ENCODE results near the gene TMPRSS3.

TMPRSS3 gene

DNA sequence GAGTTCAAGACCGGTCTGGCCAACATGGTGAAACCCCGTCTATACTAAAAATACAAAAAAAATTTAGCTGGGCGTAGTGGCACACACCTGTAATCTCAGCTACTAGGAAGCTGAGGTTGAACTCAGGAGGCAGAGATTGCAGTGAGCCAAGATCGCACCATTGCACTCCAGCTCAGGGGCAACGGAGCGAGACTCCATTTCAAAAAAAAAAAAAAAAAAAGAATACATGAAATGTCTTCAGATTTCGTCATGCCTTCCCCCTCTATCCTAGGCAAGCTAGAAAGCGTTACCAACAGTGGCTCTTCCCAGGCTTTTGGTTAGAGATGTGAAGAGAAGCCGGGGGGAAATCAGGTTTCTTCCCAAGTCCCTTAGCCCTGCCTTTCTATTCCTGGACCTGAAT lies 33.2 kb downstream of the TMPRSS3 start:
- Histone ChIP-seq H3K27ac (ENCODE audit: low read length) (no peak overlapping the region), H3K9me3 (ENCODE audit: control insufficient read depth, insufficient read depth, low read length) (no peaks in the 10 kb centered on the region), H3K4me1 (ENCODE audit: control insufficient read depth, insufficient read depth, low read length) (no peaks in the 10 kb centered on the region), H3K27me3 (ENCODE audit: control insufficient read depth, insufficient read depth, low read length) (no peaks in the 10 kb centered on the region), H3K36me3 (ENCODE audit: control insufficient read depth, insufficient read depth, low read length) (no peaks in the 10 kb centered on the region), H3K4me3 (ENCODE audit: low read length) (no peak overlapping the region)
- WGBS (ENCODE audit: insufficient coverage, insufficient read length): no CpG with 5 or more reads among the region's 9 CpGs
- DNase-seq (ENCODE audit: low read depth, low spot score): no peak

DNA sequence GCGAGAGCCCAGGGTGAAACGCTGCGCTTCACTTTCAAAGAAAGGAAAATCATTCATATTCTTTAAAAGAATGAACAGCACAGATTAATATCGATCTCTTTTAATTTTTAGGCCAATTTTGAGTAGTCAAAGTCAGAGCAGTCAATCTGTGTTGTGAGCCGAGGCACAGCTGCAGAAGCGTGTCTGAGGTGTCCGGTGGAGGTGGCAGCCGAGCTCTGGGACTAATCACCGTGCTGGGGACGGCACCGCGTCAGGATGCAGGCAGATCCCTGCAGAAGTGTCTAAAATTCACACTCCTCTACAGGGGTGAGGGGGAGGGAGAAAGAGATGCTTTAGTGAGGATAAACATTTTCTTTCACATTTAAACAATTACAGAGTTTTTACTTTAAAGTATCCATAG lies 33.7 kb downstream of the TMPRSS3 start:
- Histone ChIP-seq H3K4me3 (ENCODE audit: low read length) (no peak overlapping the region), H3K27ac (ENCODE audit: low read length) (no peak overlapping the region), H3K27me3 (ENCODE audit: control insufficient read depth, insufficient read depth, low read length) (no peaks in the 10 kb centered on the region), H3K9me3 (ENCODE audit: control insufficient read depth, insufficient read depth, low read length) (no peaks in the 10 kb centered on the region), H3K4me1 (ENCODE audit: control insufficient read depth, insufficient read depth, low read length) (no peaks in the 10 kb centered on the region), H3K36me3 (ENCODE audit: control insufficient read depth, insufficient read depth, low read length) (no peaks in the 10 kb centered on the region)
- no peak for DNase-seq (ENCODE audit: low read depth, low spot score)
- no CpG with 5 or more reads among the region's 12 CpGs for WGBS (ENCODE audit: insufficient coverage, insufficient read length)

DNA sequence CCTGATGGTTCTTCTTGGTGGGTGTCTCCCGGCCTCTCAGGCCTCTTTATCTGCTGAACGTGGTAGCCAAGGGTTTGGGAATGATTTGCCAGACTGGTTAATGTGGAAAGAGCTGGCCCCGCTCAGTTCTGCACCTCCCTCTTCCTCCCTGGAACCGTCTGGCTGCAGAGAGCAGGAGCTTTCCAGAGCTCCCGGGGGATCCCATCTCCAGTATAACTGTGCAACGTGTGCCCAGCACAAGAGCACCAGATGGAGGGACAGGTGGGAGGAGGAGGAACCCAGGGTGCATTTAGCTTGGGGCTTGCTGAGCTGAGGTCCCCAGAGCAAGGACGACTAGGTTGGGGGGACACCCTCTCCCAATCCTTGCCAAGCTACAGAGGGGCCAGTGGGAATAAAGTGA lies 34.6 kb downstream of the TMPRSS3 start:
- H3K27ac ChIP-seq (ENCODE audit: low read length): no peak overlapping the region
- H3K4me1 ChIP-seq (ENCODE audit: control insufficient read depth, insufficient read depth, low read length): no peaks in the 10 kb centered on the region
- WGBS (ENCODE audit: insufficient coverage, insufficient read length): no CpG with 5 or more reads among the region's 7 CpGs
- H3K4me3 ChIP-seq (ENCODE audit: low read length): no peak overlapping the region
- no peaks in the 10 kb centered on the region for H3K9me3 ChIP-seq (ENCODE audit: control insufficient read depth, insufficient read depth, low read length)
- no peak for DNase-seq (ENCODE audit: low read depth, low spot score)
- no peaks in the 10 kb centered on the region for H3K27me3 ChIP-seq (ENCODE audit: control insufficient read depth, insufficient read depth, low read length)
- no peaks in the 10 kb centered on the region for H3K36me3 ChIP-seq (ENCODE audit: control insufficient read depth, insufficient read depth, low read length)

DNA sequence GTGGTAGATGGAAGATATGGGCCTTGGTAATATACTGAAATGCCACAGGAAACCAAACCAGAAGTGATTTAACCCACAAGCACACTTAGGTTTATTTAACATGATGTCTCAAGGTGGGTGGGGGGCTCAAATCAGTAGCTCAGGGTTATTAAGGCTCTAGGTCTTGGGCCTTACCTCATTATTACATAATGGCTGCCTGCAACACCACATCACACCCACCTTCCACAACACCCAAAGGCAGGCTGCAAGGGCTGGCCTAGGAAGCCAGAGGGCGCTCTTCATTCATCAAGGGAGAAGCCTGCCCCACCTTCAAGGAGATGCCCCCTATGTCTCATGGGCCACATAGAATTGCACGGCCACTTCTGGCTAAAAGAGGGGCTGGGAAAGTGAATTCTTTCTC lies 35.5 kb downstream of the TMPRSS3 start:
- DNase-seq (ENCODE audit: low read depth, low spot score): no peak
- Histone ChIP-seq H3K27ac (ENCODE audit: low read length) (no peak overlapping the region), H3K27me3 (ENCODE audit: control insufficient read depth, insufficient read depth, low read length) (no peaks in the 10 kb centered on the region), H3K4me3 (ENCODE audit: low read length) (no peak overlapping the region), H3K9me3 (ENCODE audit: control insufficient read depth, insufficient read depth, low read length) (no peaks in the 10 kb centered on the region), H3K4me1 (ENCODE audit: control insufficient read depth, insufficient read depth, low read length) (no peaks in the 10 kb centered on the region), H3K36me3 (ENCODE audit: control insufficient read depth, insufficient read depth, low read length) (no peaks in the 10 kb centered on the region)
- WGBS (ENCODE audit: insufficient coverage, insufficient read length): no CpG with 5 or more reads among the region's 2 CpGs

DNA sequence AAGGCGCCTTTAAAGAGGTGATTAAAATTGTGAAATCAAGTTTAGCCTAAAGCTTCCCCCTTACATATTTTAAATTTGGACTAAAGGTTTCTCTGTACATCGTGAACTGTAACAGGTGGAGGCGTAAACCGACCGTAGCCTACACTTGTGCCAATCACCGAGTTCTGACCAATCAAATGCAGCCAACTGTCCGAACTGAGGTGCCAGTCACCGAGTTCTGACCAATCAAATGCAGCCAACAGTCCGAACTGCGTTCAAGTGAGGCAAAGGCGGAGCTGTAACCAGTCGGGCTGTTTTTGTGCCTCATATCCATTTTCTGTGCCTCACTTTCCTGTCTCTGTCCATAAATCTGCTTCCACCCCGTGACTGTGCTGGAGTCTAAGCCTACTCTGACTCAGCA lies 36.9 kb downstream of the TMPRSS3 start:
- no peak overlapping the region for H3K27ac ChIP-seq (ENCODE audit: low read length)
- H3K4me1 ChIP-seq (ENCODE audit: control insufficient read depth, insufficient read depth, low read length): no peaks in the 10 kb centered on the region
- WGBS (ENCODE audit: insufficient coverage, insufficient read length): no CpG with 5 or more reads among the region's 13 CpGs
- no peak overlapping the region for H3K4me3 ChIP-seq (ENCODE audit: low read length)
- no peak for DNase-seq (ENCODE audit: low read depth, low spot score)
- H3K36me3 ChIP-seq (ENCODE audit: control insufficient read depth, insufficient read depth, low read length): no peaks in the 10 kb centered on the region
- H3K27me3 ChIP-seq (ENCODE audit: control insufficient read depth, insufficient read depth, low read length): no peaks in the 10 kb centered on the region
- no peaks in the 10 kb centered on the region for H3K9me3 ChIP-seq (ENCODE audit: control insufficient read depth, insufficient read depth, low read length)

DNA sequence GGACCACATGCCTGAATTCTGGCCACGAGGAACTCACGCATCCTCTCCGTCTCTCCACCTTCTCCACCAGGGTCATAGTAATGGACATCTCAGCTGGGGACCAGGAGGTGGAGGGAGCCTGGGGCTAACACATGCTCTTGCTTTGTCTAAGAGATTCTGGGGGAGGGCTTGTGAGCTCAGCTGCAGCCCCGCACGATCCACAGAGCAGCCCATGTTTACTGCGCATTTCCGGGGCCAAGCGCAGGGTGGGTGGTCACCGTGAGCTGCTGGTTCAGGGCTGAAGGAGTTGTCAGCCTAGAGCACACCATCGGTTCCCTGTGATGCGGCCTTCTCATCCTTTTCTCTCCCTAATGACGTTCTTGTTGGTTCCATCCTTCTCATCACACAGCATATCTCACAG lies 37.6 kb downstream of the TMPRSS3 start:
- H3K4me3 ChIP-seq (ENCODE audit: low read length): no peak overlapping the region
- no CpG with 5 or more reads among the region's 12 CpGs for WGBS (ENCODE audit: insufficient coverage, insufficient read length)
- DNase-seq (ENCODE audit: low read depth, low spot score): no peak

DNA sequence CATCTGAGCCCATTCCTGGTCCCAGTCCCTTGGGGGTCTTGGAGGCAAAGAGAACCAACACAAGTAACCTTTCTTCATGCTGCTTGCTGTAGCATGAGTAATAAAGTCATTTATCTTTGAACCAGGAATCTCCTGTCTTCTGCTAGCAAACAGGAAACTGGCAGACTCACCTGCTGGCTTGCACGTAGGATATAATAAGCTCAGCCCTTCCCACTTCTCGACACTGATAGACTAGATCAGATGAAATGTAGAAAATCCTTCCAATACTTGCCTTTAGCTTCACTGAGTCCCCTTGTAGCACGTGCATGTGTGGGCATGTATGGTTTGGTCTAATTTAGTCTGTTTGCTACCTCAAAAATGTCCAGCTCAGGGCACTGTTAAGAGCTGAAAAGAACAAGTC lies 38.5 kb downstream of the TMPRSS3 start:
- H3K4me3 ChIP-seq (ENCODE audit: low read length): no peak overlapping the region
- DNase-seq (ENCODE audit: low read depth, low spot score): no peak
- H3K4me1 ChIP-seq (ENCODE audit: control insufficient read depth, insufficient read depth, low read length): no peaks in the 10 kb centered on the region
- H3K27me3 ChIP-seq (ENCODE audit: control insufficient read depth, insufficient read depth, low read length): no peaks in the 10 kb centered on the region
- no peak overlapping the region for H3K27ac ChIP-seq (ENCODE audit: low read length)
- no CpG with 5 or more reads among the region's 3 CpGs for WGBS (ENCODE audit: insufficient coverage, insufficient read length)
- no peaks in the 10 kb centered on the region for H3K36me3 ChIP-seq (ENCODE audit: control insufficient read depth, insufficient read depth, low read length)
- H3K9me3 ChIP-seq (ENCODE audit: control insufficient read depth, insufficient read depth, low read length): no peaks in the 10 kb centered on the region

More for the DNA sequence above, 37.6 kb downstream of the TMPRSS3 start:
- Histone ChIP-seq H3K27me3 (ENCODE audit: control insufficient read depth, insufficient read depth, low read length) (no peaks in the 10 kb centered on the region), H3K27ac (ENCODE audit: low read length) (no peak overlapping the region), H3K9me3 (ENCODE audit: control insufficient read depth, insufficient read depth, low read length) (no peaks in the 10 kb centered on the region), H3K4me1 (ENCODE audit: control insufficient read depth, insufficient read depth, low read length) (no peaks in the 10 kb centered on the region), H3K36me3 (ENCODE audit: control insufficient read depth, insufficient read depth, low read length) (no peaks in the 10 kb centered on the region)

DNA sequence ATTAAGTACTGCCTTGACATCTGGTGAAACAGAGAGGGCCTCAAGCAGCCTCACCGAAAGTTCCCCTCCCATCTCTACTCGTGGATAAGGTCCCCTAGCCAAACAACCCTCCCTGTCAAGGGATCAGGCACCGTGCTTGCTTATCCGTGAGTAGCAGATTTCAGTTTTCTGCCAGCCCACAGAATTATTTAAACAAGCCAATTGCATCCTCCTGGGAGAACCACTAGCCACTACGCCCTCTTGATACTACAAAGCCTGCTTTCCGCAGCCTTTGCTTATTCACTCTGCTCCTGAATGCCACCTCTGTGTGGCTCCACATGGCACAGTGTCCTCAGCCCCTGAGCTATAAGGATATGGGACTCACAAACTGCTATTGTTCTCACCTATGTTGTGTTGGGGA lies 39.2 kb downstream of the TMPRSS3 start:
- WGBS (ENCODE audit: insufficient coverage, insufficient read length): no CpG with 5 or more reads among the region's 6 CpGs
- Histone ChIP-seq H3K27ac (ENCODE audit: low read length) (no peak overlapping the region), H3K9me3 (ENCODE audit: control insufficient read depth, insufficient read depth, low read length) (no peaks in the 10 kb centered on the region), H3K4me3 (ENCODE audit: low read length) (no peak overlapping the region), H3K4me1 (ENCODE audit: control insufficient read depth, insufficient read depth, low read length) (no peaks in the 10 kb centered on the region), H3K36me3 (ENCODE audit: control insufficient read depth, insufficient read depth, low read length) (no peaks in the 10 kb centered on the region), H3K27me3 (ENCODE audit: control insufficient read depth, insufficient read depth, low read length) (no peaks in the 10 kb centered on the region)
- DNase-seq (ENCODE audit: low read depth, low spot score): no peak

DNA sequence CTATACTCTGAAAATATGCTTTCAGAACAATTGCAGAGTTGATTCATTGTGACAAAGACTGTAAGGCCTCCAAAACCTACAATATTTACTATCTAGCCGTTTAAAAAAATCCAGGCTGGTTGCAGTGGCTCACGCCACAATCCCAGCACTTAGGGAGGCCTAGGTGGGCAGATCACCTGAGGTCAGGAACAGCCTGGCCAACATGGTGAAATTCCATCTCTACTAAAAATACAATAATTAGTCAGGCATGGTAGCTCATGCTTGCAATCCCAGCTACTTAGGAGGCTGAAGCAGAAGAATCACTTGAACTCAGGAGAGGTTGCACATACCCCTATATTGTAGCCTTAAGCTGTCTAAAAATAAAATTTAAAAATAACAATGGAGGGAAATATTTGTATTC lies 39.8 kb downstream of the TMPRSS3 start:
- Histone ChIP-seq H3K27me3 (ENCODE audit: control insufficient read depth, insufficient read depth, low read length) (no peaks in the 10 kb centered on the region), H3K27ac (ENCODE audit: low read length) (no peak overlapping the region), H3K4me1 (ENCODE audit: control insufficient read depth, insufficient read depth, low read length) (no peaks in the 10 kb centered on the region), H3K4me3 (ENCODE audit: low read length) (no peak overlapping the region), H3K9me3 (ENCODE audit: control insufficient read depth, insufficient read depth, low read length) (no peaks in the 10 kb centered on the region), H3K36me3 (ENCODE audit: control insufficient read depth, insufficient read depth, low read length) (no peaks in the 10 kb centered on the region)
- DNase-seq (ENCODE audit: low read depth, low spot score): no peak
- WGBS (ENCODE audit: insufficient coverage, insufficient read length): no CpG with 5 or more reads among the region's 2 CpGs

DNA sequence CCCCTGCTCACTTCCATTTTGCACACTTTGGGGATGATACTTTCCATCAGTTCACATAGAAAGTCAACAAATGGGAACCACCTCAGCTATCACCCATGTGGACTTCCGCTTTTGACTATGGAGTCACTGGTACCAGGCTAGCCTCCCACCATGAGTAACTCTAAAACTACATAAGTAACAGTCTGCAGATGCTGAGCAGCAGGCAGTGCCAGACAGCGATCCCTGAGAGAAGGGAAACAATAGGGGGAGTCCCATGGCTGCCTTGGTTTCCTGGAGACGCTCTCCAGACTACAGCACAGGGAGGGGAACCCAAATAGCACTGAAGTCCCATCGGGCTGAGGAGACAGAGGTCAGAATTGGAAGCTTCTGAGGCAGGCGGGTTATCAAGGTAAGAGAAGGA lies 42.2 kb downstream of the TMPRSS3 start:
- Histone ChIP-seq H3K9me3 (ENCODE audit: control insufficient read depth, insufficient read depth, low read length) (no peaks in the 10 kb centered on the region), H3K4me1 (ENCODE audit: control insufficient read depth, insufficient read depth, low read length) (no peaks in the 10 kb centered on the region), H3K4me3 (ENCODE audit: low read length) (no peak overlapping the region), H3K36me3 (ENCODE audit: control insufficient read depth, insufficient read depth, low read length) (no peaks in the 10 kb centered on the region), H3K27ac (ENCODE audit: low read length) (no peak overlapping the region), H3K27me3 (ENCODE audit: control insufficient read depth, insufficient read depth, low read length) (no peaks in the 10 kb centered on the region)
- WGBS (ENCODE audit: insufficient coverage, insufficient read length): no CpG with 5 or more reads among the region's 5 CpGs
- DNase-seq (ENCODE audit: low read depth, low spot score): no peak

DNA sequence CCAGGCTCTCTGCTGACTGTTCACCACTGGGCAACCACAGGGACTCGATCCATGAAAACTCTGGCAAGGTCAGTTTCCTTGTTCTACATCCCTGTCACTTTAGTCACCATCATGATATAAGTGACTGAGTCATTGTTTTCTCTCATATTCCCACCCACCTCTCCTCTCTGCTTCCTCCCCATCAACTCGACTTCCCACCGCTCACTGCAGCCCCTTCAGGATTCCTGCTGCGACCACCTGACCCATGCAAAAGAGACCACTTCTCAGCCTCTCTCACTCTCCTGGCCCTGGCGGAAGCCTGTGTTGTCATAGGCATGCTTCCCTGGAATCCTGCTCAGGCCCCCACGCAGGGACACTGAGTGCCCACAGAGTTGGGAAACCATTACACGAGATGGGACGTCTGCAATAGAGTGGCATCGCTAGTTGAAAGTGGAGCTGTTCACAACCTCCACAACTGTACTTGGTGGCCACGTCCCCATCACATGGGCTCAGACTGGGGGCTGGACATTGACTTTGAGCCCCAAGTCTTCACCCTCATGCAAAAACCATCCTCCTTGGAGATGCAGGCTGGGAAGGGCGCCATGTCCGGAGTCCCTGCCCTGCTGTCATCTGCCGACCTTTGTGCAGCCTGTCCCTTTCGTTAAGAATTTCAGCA lies 43.3 kb downstream of the TMPRSS3 start:
- no peak overlapping the region for H3K27ac ChIP-seq (ENCODE audit: low read length)
- H3K27me3 ChIP-seq (ENCODE audit: control insufficient read depth, insufficient read depth, low read length): no peaks in the 10 kb centered on the region
- no peaks in the 10 kb centered on the region for H3K36me3 ChIP-seq (ENCODE audit: control insufficient read depth, insufficient read depth, low read length)
- DNase-seq (ENCODE audit: low read depth, low spot score): no peak
- no peak overlapping the region for H3K4me3 ChIP-seq (ENCODE audit: low read length)
- no CpG with 5 or more reads among the region's 14 CpGs for WGBS (ENCODE audit: insufficient coverage, insufficient read length)
- no peaks in the 10 kb centered on the region for H3K9me3 ChIP-seq (ENCODE audit: control insufficient read depth, insufficient read depth, low read length)
- no peaks in the 10 kb centered on the region for H3K4me1 ChIP-seq (ENCODE audit: control insufficient read depth, insufficient read depth, low read length)

Measured in iPS DF 6.9 (cell line).